Liver (tissue), 3 donors: ENCODE results near the gene GRIP1.

Source experiments
- JUND ChIP-seq, 2 donors: IDR thresholded peaks; 2 replicates each; pipeline ENCODE4 v1.6.1; 2016; ENCODE audit warnings: antibody characterized with exemption in 2 of 2
- YY1 ChIP-seq: IDR thresholded peaks from 2 replicates; pipeline ENCODE4 v1.6.1; 2016; ENCODE audit warnings: antibody characterized with exemption, mild to moderate bottlenecking
- TF ChIP-seq, protein P1 (sequence below): IDR thresholded peaks from 2 replicates; pipeline ENCODE4 v1.6.1; 2016; ENCODE audit warnings: antibody characterized with exemption
- TF ChIP-seq, protein P2 (sequence below): fragments of 150-350 bp; IDR thresholded peaks from 2 replicates; pipeline ENCODE4 v1.5.1; 2017; ENCODE audit warnings: improper control_type of control experiment, low read depth, low read length; ENCODE audit not compliant: missing input control
- donor health status: healthy.
- donor health status: healthy.

DNA sequence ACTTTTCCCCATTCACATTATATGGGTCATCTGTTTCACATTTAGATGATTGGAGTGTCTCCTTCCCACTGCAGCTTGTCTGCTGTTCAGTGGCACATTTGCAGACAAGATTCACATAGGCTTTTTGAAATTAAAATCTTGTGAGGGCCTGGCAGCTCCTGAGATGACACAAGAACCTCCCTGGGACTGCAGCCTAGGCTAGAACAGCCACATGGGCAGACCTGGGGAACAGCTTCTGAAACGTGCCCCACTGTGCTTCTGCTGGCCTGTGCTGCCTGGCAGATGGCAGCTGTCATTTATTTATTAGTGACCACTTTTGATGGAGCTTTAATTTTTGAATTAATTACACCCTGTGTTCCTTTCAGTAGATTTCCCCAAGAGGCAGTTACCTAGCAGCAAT is 137.4 kb downstream of the GRIP1 start:
- TF ChIP-seq, protein P1, sequence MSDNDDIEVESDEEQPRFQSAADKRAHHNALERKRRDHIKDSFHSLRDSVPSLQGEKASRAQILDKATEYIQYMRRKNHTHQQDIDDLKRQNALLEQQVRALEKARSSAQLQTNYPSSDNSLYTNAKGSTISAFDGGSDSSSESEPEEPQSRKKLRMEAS, result no peak
- no peak for TF ChIP-seq JUND (IDR thresholded peaks at IDR 0.05)
- TF ChIP-seq, protein P2, sequence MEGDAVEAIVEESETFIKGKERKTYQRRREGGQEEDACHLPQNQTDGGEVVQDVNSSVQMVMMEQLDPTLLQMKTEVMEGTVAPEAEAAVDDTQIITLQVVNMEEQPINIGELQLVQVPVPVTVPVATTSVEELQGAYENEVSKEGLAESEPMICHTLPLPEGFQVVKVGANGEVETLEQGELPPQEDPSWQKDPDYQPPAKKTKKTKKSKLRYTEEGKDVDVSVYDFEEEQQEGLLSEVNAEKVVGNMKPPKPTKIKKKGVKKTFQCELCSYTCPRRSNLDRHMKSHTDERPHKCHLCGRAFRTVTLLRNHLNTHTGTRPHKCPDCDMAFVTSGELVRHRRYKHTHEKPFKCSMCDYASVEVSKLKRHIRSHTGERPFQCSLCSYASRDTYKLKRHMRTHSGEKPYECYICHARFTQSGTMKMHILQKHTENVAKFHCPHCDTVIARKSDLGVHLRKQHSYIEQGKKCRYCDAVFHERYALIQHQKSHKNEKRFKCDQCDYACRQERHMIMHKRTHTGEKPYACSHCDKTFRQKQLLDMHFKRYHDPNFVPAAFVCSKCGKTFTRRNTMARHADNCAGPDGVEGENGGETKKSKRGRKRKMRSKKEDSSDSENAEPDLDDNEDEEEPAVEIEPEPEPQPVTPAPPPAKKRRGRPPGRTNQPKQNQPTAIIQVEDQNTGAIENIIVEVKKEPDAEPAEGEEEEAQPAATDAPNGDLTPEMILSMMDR, result no peak
- no peak for TF ChIP-seq YY1
